T-helper 2 cell (primary cell): ENCODE measurements around the gene PRRT3.
A peak's percentile ranks its signal among the peaks of the same experiment; 100 is the strongest.

Experiments used
- DNase-seq, 5 experiments: peaks; one replicate each; pipeline versions ENCODE4 v3.0.0 to v3.0.0-alpha.2; 2012 to 2022
- total RNA-seq, 2 donors: gene quantifications; one replicate each; lab custom pipeline; 2026; lab: John Stamatoyannopoulos, UW

PRRT3 gene
- total RNA-seq, result 8.2 to 8.4 reads per million in 2 donors

- DNase-seq, result peak in 4 of 5 experiments; percentile 24 to 75 (median 39)
Observed at GRCh38 chr3:9951962-9952805, at the start of gene PRRT3. PRRT3 (minus strand) TSS chr3:9952408; CDS start chr3:9950115, 2,293 bp downstream.

- DNase-seq, result no peak
Observed at GRCh38 chr3:10000686-10001085, 48.5 kb upstream of the PRRT3 start.

GRCh38 chr3:9994086-9994844, 42.1 kb upstream of the PRRT3 start:
- no peak for DNase-seq

- no peak for DNase-seq
Observed at GRCh38 chr3:9986230-9986725, 34.1 kb upstream of the PRRT3 start.

GRCh38 chr3:9980251-9980650, 28.0 kb upstream of the PRRT3 start:
- no peak for DNase-seq

GRCh38 chr3:9978710-9979305, 26.6 kb upstream of the PRRT3 start:
- DNase-seq, result no peak

GRCh38 chr3:9976721-9977709, 24.8 kb upstream of the PRRT3 start:
- DNase-seq, result peak in 1 of 5 experiments; percentile 89

- DNase-seq, result no peak
Observed at GRCh38 chr3:9970020-9970652, 17.9 kb upstream of the PRRT3 start.

GRCh38 chr3:9969632-9970019, 17.4 kb upstream of the PRRT3 start:
- DNase-seq, result no peak

- no peak for DNase-seq
Observed at GRCh38 chr3:9966841-9967240, 14.6 kb upstream of the PRRT3 start.

- DNase-seq, result no peak
Observed at GRCh38 chr3:9965200-9965875, 13.1 kb upstream of the PRRT3 start.

GRCh38 chr3:9957214-9957613, 5.0 kb upstream of the PRRT3 start:
- DNase-seq, result no peak

GRCh38 chr3:9955611-9956352, 3.6 kb upstream of the PRRT3 start:
- DNase-seq, result no peak

- no peak for DNase-seq
Observed at GRCh38 chr3:9955067-9955502, 2.9 kb upstream of the PRRT3 start.

- no peak for DNase-seq
Observed at GRCh38 chr3:9951598-9951961, 628 bp downstream of the PRRT3 start.

- DNase-seq, result no peak
Observed at GRCh38 chr3:9951126-9951525, 1.1 kb downstream of the PRRT3 start.

- DNase-seq, result no peak
Observed at GRCh38 chr3:9949626-9950025, 2.6 kb downstream of the PRRT3 start.

GRCh38 chr3:9949115-9949514, 3.1 kb downstream of the PRRT3 start:
- DNase-seq, result no peak

- no peak for DNase-seq
Observed at GRCh38 chr3:9948586-9948985, 3.6 kb downstream of the PRRT3 start.
